Measurements from ENCODE around the gene NPAT.

DNA sequence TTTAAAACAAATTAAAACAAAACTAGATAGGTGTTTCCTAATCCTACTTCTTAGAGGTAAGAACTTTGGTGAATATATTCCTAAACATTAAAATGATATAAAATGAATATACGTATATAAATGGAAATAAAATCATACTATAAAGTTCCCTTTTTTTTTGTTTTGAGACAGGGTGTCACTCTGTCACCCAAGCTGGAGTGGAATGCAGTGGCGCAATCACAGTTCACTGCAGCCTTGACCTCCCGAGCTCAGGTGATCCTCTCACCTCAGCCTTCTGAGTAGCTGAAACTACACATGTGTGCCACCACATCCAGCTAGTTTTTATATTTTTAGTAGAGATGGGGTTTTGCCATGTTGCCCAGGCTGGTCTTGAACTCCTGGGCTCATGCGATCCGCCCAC lies 44.9 kb downstream of the NPAT start:
- TF ChIP-seq, protein P1, sequence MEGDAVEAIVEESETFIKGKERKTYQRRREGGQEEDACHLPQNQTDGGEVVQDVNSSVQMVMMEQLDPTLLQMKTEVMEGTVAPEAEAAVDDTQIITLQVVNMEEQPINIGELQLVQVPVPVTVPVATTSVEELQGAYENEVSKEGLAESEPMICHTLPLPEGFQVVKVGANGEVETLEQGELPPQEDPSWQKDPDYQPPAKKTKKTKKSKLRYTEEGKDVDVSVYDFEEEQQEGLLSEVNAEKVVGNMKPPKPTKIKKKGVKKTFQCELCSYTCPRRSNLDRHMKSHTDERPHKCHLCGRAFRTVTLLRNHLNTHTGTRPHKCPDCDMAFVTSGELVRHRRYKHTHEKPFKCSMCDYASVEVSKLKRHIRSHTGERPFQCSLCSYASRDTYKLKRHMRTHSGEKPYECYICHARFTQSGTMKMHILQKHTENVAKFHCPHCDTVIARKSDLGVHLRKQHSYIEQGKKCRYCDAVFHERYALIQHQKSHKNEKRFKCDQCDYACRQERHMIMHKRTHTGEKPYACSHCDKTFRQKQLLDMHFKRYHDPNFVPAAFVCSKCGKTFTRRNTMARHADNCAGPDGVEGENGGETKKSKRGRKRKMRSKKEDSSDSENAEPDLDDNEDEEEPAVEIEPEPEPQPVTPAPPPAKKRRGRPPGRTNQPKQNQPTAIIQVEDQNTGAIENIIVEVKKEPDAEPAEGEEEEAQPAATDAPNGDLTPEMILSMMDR (IDR thresholded peaks at IDR 0.05): no peak
- no peak for TF ChIP-seq POLR2A (IDR thresholded peaks at IDR 0.05)
